Keratinocyte (primary cell): ENCODE measurements around the gene SNCB.

Source experiments
- EZH2 ChIP-seq: IDR thresholded peaks from one replicate; pipeline ENCODE4 v1.6.1; 2012; ENCODE audit warnings: inconsistent platforms, mild to moderate bottlenecking, low read length, moderate library complexity
- TF ChIP-seq, protein P1 (sequence below), 3 experiments: IDR thresholded peaks in 1 of 3; conservative IDR thresholded peaks in 1 of 3; optimal IDR thresholded peaks in 1 of 3; 2 replicates in 2 of 3; 3 replicates in 1 of 3; pipeline versions ENCODE3 to v1.5.1; 2011; ENCODE audit warnings: low read length in 3 of 3, mild to moderate bottlenecking in 3 of 3, moderate library complexity in 2 of 3, control low read depth in 1 of 3, inconsistent platforms in 1 of 3; ENCODE audit not compliant: insufficient read depth in 2 of 3; ENCODE audit errors: extremely low read depth in 1 of 3

GRCh38 chr5:176660860-176661641, 30.7 kb upstream of the SNCB start:
- TF ChIP-seq, protein P1, sequence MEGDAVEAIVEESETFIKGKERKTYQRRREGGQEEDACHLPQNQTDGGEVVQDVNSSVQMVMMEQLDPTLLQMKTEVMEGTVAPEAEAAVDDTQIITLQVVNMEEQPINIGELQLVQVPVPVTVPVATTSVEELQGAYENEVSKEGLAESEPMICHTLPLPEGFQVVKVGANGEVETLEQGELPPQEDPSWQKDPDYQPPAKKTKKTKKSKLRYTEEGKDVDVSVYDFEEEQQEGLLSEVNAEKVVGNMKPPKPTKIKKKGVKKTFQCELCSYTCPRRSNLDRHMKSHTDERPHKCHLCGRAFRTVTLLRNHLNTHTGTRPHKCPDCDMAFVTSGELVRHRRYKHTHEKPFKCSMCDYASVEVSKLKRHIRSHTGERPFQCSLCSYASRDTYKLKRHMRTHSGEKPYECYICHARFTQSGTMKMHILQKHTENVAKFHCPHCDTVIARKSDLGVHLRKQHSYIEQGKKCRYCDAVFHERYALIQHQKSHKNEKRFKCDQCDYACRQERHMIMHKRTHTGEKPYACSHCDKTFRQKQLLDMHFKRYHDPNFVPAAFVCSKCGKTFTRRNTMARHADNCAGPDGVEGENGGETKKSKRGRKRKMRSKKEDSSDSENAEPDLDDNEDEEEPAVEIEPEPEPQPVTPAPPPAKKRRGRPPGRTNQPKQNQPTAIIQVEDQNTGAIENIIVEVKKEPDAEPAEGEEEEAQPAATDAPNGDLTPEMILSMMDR (optimal IDR thresholded peaks at IDR 0.05 in 1 of 3, IDR thresholded peaks at IDR 0.05 in 1 of 3, conservative IDR thresholded peaks at IDR 0.05 in 1 of 3; ENCODE audit: extremely low read depth in 1 of 3, insufficient read depth in 2 of 3, low read length in 3 of 3): peak in 2 of 3 experiments; percentile 84 to 99
- TF ChIP-seq EZH2: no peak
